Cardiac fibroblast (primary cell): ENCODE results near the gene OPN1SW.

Source experiments
- DNase-seq, 2 donors: peaks; one replicate each; pipeline versions ENCODE4 v3.0.0 to v3.0.0-alpha.2; 2010; ENCODE audit warnings: low read depth in 2 of 2
- H3K4me3 ChIP-seq, 2 donors: replicated peaks in 1 of 2; 1 replicate in 1 of 2; 2 replicates in 1 of 2; pipeline ENCODE4 v1.5.1; 2011; ENCODE audit warnings: low read depth in 2 of 2, low read length in 2 of 2, mild to moderate bottlenecking in 2 of 2, moderate library complexity in 1 of 2
- TF ChIP-seq, protein P1 (sequence below): IDR thresholded peaks from one replicate; pipeline ENCODE4 v1.5.1; 2011; ENCODE audit warnings: low read depth, mild to moderate bottlenecking, low read length, inconsistent platforms

OPN1SW gene

DNA sequence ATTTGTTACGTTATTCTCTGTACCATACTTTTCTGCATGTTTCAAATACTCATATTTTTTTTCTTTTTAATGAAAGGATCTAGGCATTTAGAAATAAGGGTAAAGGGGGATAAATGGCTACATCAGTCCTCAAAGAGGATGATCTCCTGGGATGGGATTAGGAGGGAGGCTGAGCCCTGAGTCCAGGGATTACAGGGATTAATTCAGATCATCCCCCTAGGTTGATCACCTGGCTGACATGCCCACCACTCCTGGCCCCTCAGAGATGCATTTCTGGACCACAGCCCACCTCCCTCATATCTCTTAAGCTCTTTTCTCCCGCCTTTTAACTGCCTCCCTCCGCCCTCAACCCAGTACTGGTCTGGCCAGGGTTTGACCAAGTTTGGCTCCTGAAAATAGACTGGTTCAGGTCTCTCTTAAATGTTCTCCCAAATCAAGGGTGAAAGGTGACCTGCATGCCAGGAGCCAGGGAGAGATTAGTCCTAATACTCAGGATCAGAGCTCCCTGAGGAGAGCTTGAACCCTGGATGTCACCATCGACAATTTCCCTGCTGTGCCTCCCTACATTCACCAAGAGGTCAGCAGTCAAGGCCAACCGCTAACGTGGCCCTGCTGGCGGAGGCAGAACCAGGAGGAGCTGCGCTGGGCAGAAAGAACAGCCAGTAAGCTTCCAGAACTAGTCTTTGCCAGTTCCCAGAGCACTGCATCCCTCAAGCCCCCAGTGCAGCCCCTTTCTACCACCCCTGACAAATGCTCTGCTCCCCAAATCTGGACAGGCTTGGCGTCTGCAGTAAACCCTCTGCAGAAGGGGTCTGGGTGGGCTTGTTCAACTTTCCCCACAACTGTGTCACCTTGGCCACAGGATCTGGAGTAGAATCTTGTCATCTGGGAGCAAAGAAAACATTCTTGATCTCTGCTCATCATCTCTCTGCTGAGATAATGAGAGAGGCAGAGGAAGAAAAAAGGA, 13.1 kb upstream of the OPN1SW start:
- TF ChIP-seq, protein P1, sequence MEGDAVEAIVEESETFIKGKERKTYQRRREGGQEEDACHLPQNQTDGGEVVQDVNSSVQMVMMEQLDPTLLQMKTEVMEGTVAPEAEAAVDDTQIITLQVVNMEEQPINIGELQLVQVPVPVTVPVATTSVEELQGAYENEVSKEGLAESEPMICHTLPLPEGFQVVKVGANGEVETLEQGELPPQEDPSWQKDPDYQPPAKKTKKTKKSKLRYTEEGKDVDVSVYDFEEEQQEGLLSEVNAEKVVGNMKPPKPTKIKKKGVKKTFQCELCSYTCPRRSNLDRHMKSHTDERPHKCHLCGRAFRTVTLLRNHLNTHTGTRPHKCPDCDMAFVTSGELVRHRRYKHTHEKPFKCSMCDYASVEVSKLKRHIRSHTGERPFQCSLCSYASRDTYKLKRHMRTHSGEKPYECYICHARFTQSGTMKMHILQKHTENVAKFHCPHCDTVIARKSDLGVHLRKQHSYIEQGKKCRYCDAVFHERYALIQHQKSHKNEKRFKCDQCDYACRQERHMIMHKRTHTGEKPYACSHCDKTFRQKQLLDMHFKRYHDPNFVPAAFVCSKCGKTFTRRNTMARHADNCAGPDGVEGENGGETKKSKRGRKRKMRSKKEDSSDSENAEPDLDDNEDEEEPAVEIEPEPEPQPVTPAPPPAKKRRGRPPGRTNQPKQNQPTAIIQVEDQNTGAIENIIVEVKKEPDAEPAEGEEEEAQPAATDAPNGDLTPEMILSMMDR, result no peak
- H3K4me3 ChIP-seq, result no peak overlapping the region
- DNase-seq, result no peak

- no peak overlapping the region for H3K4me3 ChIP-seq
- no peak for DNase-seq
- TF ChIP-seq, protein P1, result no peak
Measured at GRCh38 chr7:128785738-128786137, 10.1 kb upstream of the OPN1SW start.

DNA sequence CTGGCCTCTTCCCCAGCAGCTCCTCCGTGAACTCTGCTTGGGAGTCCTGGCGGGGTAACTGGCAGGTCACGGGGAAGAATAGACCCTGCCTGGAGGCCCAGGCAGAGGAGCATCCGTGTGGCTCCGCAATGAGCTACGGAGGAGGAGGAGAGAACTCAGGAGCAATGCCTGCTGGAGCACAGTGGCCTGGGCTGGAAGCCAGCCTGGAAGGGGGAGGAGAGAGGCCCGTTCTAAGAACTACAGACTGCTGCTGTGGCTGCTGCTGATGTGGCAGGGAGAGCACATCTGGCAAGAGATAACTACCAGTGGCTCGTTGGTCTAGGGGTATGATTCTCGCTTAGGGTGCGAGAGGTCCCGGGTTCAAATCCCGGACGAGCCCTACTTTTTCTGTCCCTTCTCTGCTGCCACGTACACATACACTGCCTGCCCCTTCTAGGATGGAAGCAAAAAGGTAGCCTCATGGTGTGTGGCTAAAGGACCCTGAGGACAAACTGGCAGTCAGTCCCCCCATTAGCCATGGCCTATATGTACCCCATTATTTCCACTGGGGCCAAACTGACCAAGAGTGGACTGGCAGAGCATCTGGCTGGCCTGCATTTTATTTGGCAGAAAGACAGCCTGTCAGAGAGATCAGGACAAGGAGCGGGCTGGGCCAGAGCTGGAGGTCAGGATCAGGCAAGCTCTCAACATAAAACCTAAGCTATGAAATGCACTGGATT, 7.7 kb upstream of the OPN1SW start:
- TF ChIP-seq, protein P1, result no peak
- H3K4me3 ChIP-seq, result peak overlapping the region in 1 of 2 donors; percentile 9
- peak; percentile 93 to 95 for DNase-seq

DNA sequence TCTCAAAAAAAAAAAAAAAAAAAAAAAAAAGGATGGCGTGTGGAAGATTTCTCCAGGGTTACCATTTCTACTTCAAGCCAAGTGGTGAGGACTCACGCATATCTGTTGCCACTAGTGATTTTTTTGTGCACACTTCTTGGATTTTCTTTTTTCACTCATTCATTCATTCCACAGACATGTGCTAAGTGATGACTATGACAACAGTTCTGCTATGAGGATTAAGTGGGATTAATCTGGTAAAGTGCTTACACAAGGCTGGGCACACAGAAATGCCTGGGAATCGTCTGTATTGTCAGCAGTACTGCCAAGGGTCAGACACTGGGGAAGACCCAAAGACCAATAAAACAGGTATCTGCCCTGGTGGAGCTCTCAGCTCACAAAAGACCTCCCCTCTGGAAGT, 6.3 kb upstream of the OPN1SW start:
- TF ChIP-seq, protein P1, result no peak
- no peak for DNase-seq
- no peak overlapping the region for H3K4me3 ChIP-seq

DNA sequence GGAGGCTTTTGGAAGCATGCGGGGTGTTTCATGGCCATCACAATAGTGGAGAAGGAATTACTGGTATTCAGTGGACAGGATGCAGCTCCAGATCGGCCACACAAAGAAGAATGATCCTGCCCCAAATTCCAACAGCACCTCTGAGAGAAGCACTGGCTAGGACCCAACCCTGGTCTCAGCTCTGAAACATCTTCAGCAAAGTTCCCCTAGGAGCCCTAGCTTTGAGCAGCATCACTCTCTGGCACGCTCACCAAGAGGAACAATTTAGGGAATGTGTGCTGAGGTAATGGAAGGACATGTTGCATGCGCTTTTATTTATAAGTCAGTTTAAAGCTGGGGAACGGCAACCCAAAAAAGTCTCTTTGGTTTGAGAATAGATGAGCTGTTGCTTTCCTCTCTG, 5.5 kb upstream of the OPN1SW start:
- peak; percentile 70 to 73 for DNase-seq
- no peak overlapping the region for H3K4me3 ChIP-seq
- TF ChIP-seq, protein P1, result no peak

DNA sequence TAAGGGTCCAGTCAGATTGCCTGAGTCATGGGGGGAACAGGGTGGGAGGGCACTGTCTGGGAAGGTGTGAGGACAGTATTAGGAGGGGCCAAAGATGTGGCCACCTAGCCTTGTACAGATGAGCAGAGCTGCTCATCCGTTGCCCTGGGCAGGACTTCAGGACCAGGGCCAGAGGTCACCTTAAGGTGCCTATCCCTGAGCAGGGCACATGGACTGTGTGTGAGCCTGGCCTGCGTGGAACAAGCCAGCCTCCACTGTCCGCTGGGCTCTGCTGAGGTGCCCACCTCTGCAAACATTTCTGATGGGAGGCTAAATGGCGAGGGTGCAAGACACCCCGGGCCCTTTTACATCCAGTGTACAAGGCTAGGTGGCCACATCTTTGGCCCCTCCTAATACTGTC, 3.4 kb upstream of the OPN1SW start:
- TF ChIP-seq, protein P1, result no peak
- DNase-seq, result no peak
- no peak overlapping the region for H3K4me3 ChIP-seq
